ENCODE data around the gene KBTBD4. TPM values are rescaled to one million over a fixed set of nuclear protein-coding genes. Genes with fewer than 3 reads are reported as not detected.
A peak's percentile ranks its signal among the peaks of the same experiment; 100 is the strongest.
"Not testable (repeated sequence)": the region's sequence is repeated elsewhere in the genome, so short reads cannot be mapped to it uniquely, and the experiment has no call there.

Gene KBTBD4
- total RNA-seq, 2 donors from 2014 or later: 26.9 to 27.3 TPM

- Mint-ChIP-seq H3K27ac (no peak overlapping the region), H3K4me3 (no peak overlapping the region), H3K9me3 (no peaks in the 10 kb centered on the region), H3K27me3 (no peaks in the 10 kb centered on the region), H3K36me3 (ENCODE audit: low read depth) (peaks cover 56% of the 10 kb centered on the region), H3K4me1 (peaks cover 11% of the 10 kb centered on the region)
- ATAC-seq (replicated peaks): no peak
These were observed 45.0 kb downstream of the KBTBD4 start for GRCh38 chr11:47533690-47534151.

DNA sequence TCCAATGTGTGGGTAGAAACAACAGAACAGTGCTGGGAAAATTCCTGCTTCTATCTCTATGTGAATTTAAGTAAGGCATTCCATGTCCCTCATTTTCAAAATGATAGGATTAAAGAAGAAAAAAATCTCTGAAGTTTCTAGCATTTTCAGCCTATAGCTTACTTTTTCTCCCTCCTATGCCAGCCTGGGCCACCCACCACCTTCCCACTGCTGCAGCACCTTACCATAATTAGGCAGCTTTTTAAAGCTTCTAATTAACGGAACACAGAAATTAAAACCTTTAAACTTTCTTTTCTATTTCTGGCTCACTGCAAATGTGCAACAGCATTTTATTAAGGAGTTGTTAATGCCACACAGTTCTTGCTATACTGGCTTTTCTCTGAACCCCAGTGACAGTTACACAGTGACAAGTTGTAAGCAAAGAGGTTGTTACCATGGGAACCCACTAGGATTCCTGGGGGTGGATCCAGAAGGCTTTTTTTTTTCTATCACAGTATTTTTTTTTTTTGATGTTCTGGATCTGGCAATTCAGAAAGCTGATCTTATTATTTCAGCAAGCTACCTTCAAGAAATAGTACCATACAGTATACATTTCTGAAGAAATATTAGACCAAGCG lies 46.1 kb downstream of the KBTBD4 start:
- Mint-ChIP-seq H3K27ac (peak overlapping the region; percentile 28), H3K36me3 (ENCODE audit: low read depth) (peaks cover 59% of the 10 kb centered on the region), H3K27me3 (no peaks in the 10 kb centered on the region), H3K4me1 (peaks cover 9% of the 10 kb centered on the region), H3K9me3 (no peaks in the 10 kb centered on the region), H3K4me3 (no peak overlapping the region)
- no peak for ATAC-seq (replicated peaks)

- ATAC-seq (replicated peaks): no peak
- Mint-ChIP-seq H3K36me3 (ENCODE audit: low read depth) (peaks cover 59% of the 10 kb centered on the region), H3K9me3 (no peaks in the 10 kb centered on the region), H3K4me3 (no peak overlapping the region), H3K27ac (peak overlapping the region; percentile 28), H3K4me1 (peaks cover 9% of the 10 kb centered on the region), H3K27me3 (no peaks in the 10 kb centered on the region)
These were observed 47.1 kb downstream of the KBTBD4 start for GRCh38 chr11:47531666-47532065.

- Mint-ChIP-seq H3K36me3 (ENCODE audit: low read depth) (peaks cover 54% of the 10 kb centered on the region), H3K27ac (peak overlapping the region; percentile 48), H3K4me1 (peaks cover 11% of the 10 kb centered on the region)
- ATAC-seq (replicated peaks); H3K27me3 Mint-ChIP-seq; H3K9me3 Mint-ChIP-seq; H3K4me3 Mint-ChIP-seq: not testable (repeated sequence)
These were observed 48.0 kb downstream of the KBTBD4 start for GRCh38 chr11:47530721-47531120.

- Mint-ChIP-seq H3K4me3 (no peak overlapping the region), H3K36me3 (ENCODE audit: low read depth) (peaks cover 52% of the 10 kb centered on the region), H3K27ac (peak overlapping the region; percentile 48), H3K27me3 (no peaks in the 10 kb centered on the region), H3K9me3 (no peaks in the 10 kb centered on the region), H3K4me1 (peaks cover 17% of the 10 kb centered on the region)
- ATAC-seq (replicated peaks): no peak
These were observed 48.8 kb downstream of the KBTBD4 start for GRCh38 chr11:47529951-47530350.

DNA sequence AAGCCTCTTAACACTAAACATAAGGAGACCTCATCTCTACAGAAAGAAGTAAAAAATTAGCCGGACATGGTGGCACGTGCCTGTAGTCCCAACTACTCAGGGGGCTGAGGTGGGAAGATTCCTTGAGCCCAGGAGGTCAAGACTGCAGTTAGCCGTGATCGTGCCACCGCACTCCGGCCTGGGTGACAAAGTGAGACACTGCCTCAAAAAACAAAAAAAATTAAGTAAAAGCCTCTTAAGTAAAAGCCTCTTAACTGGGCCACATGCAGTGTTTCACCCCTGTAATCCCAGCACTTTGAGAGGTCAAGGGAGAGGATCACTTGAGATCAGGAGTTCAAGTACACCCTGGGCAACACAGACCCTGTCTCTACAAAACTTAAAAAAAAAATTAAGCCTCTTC lies 51.6 kb downstream of the KBTBD4 start:
- no peak for ATAC-seq (replicated peaks)
- Mint-ChIP-seq H3K36me3 (ENCODE audit: low read depth) (peaks cover 39% of the 10 kb centered on the region), H3K9me3 (no peaks in the 10 kb centered on the region), H3K4me1 (peaks cover 33% of the 10 kb centered on the region), H3K27me3 (no peaks in the 10 kb centered on the region), H3K4me3 (no peak overlapping the region), H3K27ac (peak overlapping the region; percentile 38)

- Mint-ChIP-seq H3K36me3 (ENCODE audit: low read depth) (peaks cover 28% of the 10 kb centered on the region), H3K27ac (peak overlapping the region; percentile 10), H3K4me1 (peaks cover 33% of the 10 kb centered on the region), H3K4me3 (peak overlapping the region; percentile 75)
- H3K9me3 Mint-ChIP-seq; H3K27me3 Mint-ChIP-seq; ATAC-seq (replicated peaks): not testable (repeated sequence)
These were observed 52.7 kb downstream of the KBTBD4 start for GRCh38 chr11:47526032-47526431.

DNA sequence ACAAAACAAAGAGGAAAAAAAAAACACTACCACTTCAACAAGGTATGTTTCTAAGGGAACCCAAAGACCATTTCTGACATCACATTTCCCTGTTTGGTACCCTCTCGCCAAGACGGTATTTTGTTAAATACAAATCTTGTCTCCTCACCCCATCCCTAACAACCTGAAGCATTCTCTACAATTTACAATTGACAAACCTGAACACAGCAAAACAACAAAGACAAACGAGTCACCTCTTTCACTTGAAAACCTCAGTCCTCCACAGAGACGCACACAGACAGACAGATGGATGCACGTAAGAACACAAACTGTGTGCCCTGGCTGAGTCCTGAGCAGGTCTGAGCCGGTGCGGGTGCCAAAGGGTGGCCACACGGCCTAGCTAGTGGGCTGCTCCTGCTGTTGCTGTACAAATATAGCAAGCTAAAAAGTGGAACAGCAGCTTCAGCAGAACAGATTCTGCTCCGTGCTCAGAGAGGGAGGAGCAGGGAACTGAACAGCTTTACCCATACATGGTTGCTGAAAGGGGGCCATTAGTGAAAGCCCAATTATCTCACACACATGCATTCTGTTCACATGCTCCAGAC lies 54.4 kb downstream of the KBTBD4 start:
- peak overlapping the region; percentile 75 for H3K4me3 Mint-ChIP-seq
- H3K4me1 Mint-ChIP-seq: peaks cover 31% of the 10 kb centered on the region
- peaks cover 30% of the 10 kb centered on the region for H3K36me3 Mint-ChIP-seq (ENCODE audit: low read depth)
- H3K9me3 Mint-ChIP-seq: no peaks in the 10 kb centered on the region
- peak overlapping the region; percentile 84 for H3K27ac Mint-ChIP-seq
- ATAC-seq (replicated peaks): peak; percentile 50
- no peaks in the 10 kb centered on the region for H3K27me3 Mint-ChIP-seq

DNA sequence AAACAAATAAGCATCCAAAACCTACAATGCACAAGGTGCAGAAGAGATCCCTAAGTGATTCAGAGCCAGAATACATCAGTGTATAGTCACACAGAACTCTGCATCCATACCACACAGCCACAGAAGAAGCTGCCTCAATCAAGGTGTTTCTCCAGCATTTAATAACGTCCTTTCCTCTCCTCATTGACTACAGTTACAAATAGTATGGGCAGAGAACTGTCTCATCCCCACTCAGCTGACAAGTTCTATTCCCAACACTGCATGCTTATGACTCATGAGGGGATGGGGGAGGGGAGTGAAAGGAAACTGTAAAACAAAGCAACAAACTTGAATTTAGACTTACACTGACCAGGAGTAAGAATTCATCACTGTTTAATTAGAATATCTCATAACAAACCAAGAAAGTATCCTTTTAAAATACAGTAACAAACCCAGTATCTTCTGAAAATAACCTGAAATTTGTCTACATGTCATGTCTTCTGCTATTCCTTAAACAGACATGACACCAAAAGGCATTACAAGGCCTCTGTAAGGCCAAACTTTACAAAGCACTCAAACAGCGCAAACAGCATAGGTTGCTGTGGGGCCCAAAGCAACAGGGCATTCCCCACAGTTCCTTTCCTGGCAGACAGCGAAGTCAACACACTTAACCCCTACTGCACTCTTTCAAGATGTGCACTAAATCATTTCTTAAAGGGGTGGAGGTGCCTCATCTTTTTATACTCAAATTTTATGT lies 55.1 kb downstream of the KBTBD4 start:
- H3K27ac Mint-ChIP-seq: peak overlapping the region; percentile 84
- peak; percentile 80 for ATAC-seq (replicated peaks)
- peaks cover 34% of the 10 kb centered on the region for H3K4me1 Mint-ChIP-seq
- H3K27me3 Mint-ChIP-seq: no peaks in the 10 kb centered on the region
- H3K36me3 Mint-ChIP-seq (ENCODE audit: low read depth): peaks cover 33% of the 10 kb centered on the region
- H3K4me3 Mint-ChIP-seq: peak overlapping the region; percentile 75
- no peaks in the 10 kb centered on the region for H3K9me3 Mint-ChIP-seq

Other genes with a start within 250 kb of the KBTBD4 start
- not detected for gene MYBPC3, start 226.3 kb downstream of the KBTBD4 start, total RNA-seq
- under 1 TPM in 1 of 2 donors, not detected in 1; 0.21 TPM for gene SPI1, start 200.4 kb downstream of the KBTBD4 start, total RNA-seq
- 10 to 100 TPM; 16.1 to 17.5 TPM for gene SLC39A13, start 170.4 kb downstream of the KBTBD4 start, total RNA-seq
- 100 to 1,000 TPM; 109 to 174 TPM for gene PSMC3, start 152.5 kb downstream of the KBTBD4 start, total RNA-seq
- 1 to 10 TPM; 1.1 to 1.7 TPM for gene RAPSN, start 129.8 kb downstream of the KBTBD4 start, total RNA-seq
- gene CELF1, start 25.8 kb downstream of the KBTBD4 start, total RNA-seq: 100 to 1,000 TPM; 118 to 143 TPM
- 10 to 100 TPM; 17.8 to 39.1 TPM for gene PTPMT1, start 13.4 kb downstream of the KBTBD4 start, total RNA-seq
- 100 to 1,000 TPM in 1 of 2 donors, 10 to 100 TPM in 1; 90.3 to 167 TPM for gene NDUFS3, start 104 bp upstream of the KBTBD4 start, total RNA-seq
- gene FAM180B, start 7.7 kb upstream of the KBTBD4 start, total RNA-seq: not detected
- 1 to 10 TPM in 1 of 2 donors, under 1 TPM in 1; 0.28 to 1.4 TPM for gene C1QTNF4, start 15.4 kb upstream of the KBTBD4 start, total RNA-seq
- 100 to 1,000 TPM in 1 of 2 donors, 10 to 100 TPM in 1; 91.2 to 173 TPM for gene MTCH2, start 63.6 kb upstream of the KBTBD4 start, total RNA-seq
- gene AGBL2, start 136.4 kb upstream of the KBTBD4 start, total RNA-seq: 1 to 10 TPM; 3.7 to 8.6 TPM
- 100 to 1,000 TPM; 114 to 142 TPM for gene FNBP4, start 188.4 kb upstream of the KBTBD4 start, total RNA-seq

Data from activated T-helper 17 cell treated with anti-CD3 and anti-CD28 coated beads, Interleukin-2, amount 50 U/mL, for 72 hours (primary cell).